Measurements from ENCODE around the gene CFAP65. TPM values are rescaled to one million over a fixed set of nuclear protein-coding genes. Genes with fewer than 3 reads are reported as not detected.

The CFAP65 gene
- total RNA-seq, 1 experiment from 2014 or later, result 0.34 TPM

- Histone ChIP-seq H3K27me3 (replicated peaks; ENCODE audit: control insufficient read depth, insufficient read depth, low read length) (peaks cover 11% of the 10 kb centered on the region), H3K4me3 (ENCODE audit: low read depth, low read length) (no peak overlapping the region), H3K9me3 (no peaks in the 10 kb centered on the region), H3K36me3 (ENCODE audit: control insufficient read depth, insufficient read depth, low read length) (no peaks in the 10 kb centered on the region), H3K4me1 (peaks cover 14% of the 10 kb centered on the region)
- H3K36me3 Mint-ChIP-seq (ENCODE audit: insufficient read depth, unreplicated experiment), result no peaks in the 10 kb centered on the region
- no peak overlapping the region for H3K4me3 Mint-ChIP-seq (ENCODE audit: unreplicated experiment)
- no TSS peak for BruUV-seq (replicated peaks)
- peaks cover 36% of the 10 kb centered on the region for H3K27me3 Mint-ChIP-seq (ENCODE audit: insufficient read depth, unreplicated experiment)
- peak in 1 of 2 experiments; percentile 28 for DNase-seq
- ChIA-PET POLR2A (no interaction called here), CTCF (interaction anchor here (0.9 kb wide), 2 partner anchors 25 to 136 kb away, joined by 3 to 5 read pairs; no protein-coding TSS in a partner anchor)
- TF ChIP-seq, protein P1, sequence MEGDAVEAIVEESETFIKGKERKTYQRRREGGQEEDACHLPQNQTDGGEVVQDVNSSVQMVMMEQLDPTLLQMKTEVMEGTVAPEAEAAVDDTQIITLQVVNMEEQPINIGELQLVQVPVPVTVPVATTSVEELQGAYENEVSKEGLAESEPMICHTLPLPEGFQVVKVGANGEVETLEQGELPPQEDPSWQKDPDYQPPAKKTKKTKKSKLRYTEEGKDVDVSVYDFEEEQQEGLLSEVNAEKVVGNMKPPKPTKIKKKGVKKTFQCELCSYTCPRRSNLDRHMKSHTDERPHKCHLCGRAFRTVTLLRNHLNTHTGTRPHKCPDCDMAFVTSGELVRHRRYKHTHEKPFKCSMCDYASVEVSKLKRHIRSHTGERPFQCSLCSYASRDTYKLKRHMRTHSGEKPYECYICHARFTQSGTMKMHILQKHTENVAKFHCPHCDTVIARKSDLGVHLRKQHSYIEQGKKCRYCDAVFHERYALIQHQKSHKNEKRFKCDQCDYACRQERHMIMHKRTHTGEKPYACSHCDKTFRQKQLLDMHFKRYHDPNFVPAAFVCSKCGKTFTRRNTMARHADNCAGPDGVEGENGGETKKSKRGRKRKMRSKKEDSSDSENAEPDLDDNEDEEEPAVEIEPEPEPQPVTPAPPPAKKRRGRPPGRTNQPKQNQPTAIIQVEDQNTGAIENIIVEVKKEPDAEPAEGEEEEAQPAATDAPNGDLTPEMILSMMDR (IDR thresholded peaks at IDR 0.05; ENCODE audit: insufficient read depth in 1 of 2, low read depth in 1 of 2, low read length in 1 of 2, severe bottlenecking in 1 of 2, unreplicated experiment in 1 of 2), result no peak
- intact Hi-C loops (cut with micrococcal nuclease; ENCODE audit: unreplicated experiment), result loop anchor here (5.0 kb wide), 1 partner anchor 44 kb away; no protein-coding TSS in a partner anchor
- H3K9me3 Mint-ChIP-seq (ENCODE audit: unreplicated experiment), result no peaks in the 10 kb centered on the region
- H3K4me1 Mint-ChIP-seq (ENCODE audit: low read depth, unreplicated experiment), result peaks cover 6% of the 10 kb centered on the region
- no peak overlapping the region for H3K27ac Mint-ChIP-seq (ENCODE audit: unreplicated experiment)
These were observed 57.9 kb downstream of the CFAP65 start for GRCh38 chr2:218983263-218983933.

DNA sequence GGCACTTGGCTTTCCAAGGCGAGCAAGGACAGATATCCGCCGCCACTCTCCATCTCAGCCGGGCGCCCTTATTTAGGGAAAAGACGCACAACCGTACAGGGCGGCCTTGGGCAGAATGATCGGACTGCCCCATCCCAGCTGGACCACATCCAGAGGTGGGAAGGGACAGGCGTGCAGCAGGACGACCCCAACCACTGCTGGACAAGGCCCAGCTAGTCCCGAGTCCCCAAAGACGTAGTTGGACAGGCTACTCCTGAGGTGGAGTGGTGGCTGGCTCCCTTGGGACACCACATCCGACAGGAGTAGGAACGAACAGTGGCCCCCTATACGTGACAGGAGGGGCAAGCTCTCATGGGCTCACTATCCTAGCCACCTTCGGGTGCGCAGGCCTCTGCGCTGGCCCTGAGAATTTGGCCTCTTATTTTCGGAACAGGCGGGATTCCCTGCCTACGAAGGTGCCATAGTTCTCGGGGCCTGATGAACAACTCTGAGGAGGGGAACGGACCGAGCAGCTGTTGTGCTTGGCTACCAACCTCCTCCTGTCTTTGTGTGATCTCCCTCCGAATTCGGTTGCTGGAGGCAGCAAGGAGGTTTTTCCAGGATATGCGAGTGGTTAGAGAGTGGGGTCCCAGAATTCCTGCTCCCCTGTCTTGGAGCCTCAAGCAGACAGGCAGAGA, 58.6 kb downstream of the CFAP65 start:
- Mint-ChIP-seq H3K27ac (ENCODE audit: unreplicated experiment) (no peak overlapping the region), H3K27me3 (ENCODE audit: insufficient read depth, unreplicated experiment) (peaks cover 36% of the 10 kb centered on the region), H3K4me1 (ENCODE audit: low read depth, unreplicated experiment) (peaks cover 6% of the 10 kb centered on the region), H3K4me3 (ENCODE audit: unreplicated experiment) (no peak overlapping the region), H3K9me3 (ENCODE audit: unreplicated experiment) (no peaks in the 10 kb centered on the region), H3K36me3 (ENCODE audit: insufficient read depth, unreplicated experiment) (no peaks in the 10 kb centered on the region)
- Histone ChIP-seq H3K4me1 (peaks cover 14% of the 10 kb centered on the region), H3K36me3 (ENCODE audit: control insufficient read depth, insufficient read depth, low read length) (no peaks in the 10 kb centered on the region), H3K4me3 (ENCODE audit: low read depth, low read length) (no peak overlapping the region), H3K9me3 (no peaks in the 10 kb centered on the region), H3K27me3 (replicated peaks; ENCODE audit: control insufficient read depth, insufficient read depth, low read length) (peaks cover 11% of the 10 kb centered on the region)
- intact Hi-C loops (cut with micrococcal nuclease; ENCODE audit: unreplicated experiment), result loop anchor here (5.0 kb wide), 1 partner anchor 45 kb away; no protein-coding TSS in a partner anchor
- peak in 1 of 2 experiments; percentile 27 for DNase-seq
- BruUV-seq (replicated peaks), result no TSS peak
- CTCF ChIA-PET, result interaction anchor here (0.9 kb wide), 1 partner anchor 135 kb away, joined by 3 read pairs; no protein-coding TSS in a partner anchor
- POLR2A ChIA-PET, result no interaction called here
- TF ChIP-seq, protein P1 (IDR thresholded peaks at IDR 0.05; ENCODE audit: insufficient read depth in 1 of 2, low read depth in 1 of 2, low read length in 1 of 2, severe bottlenecking in 1 of 2, unreplicated experiment in 1 of 2), result no peak

DNA sequence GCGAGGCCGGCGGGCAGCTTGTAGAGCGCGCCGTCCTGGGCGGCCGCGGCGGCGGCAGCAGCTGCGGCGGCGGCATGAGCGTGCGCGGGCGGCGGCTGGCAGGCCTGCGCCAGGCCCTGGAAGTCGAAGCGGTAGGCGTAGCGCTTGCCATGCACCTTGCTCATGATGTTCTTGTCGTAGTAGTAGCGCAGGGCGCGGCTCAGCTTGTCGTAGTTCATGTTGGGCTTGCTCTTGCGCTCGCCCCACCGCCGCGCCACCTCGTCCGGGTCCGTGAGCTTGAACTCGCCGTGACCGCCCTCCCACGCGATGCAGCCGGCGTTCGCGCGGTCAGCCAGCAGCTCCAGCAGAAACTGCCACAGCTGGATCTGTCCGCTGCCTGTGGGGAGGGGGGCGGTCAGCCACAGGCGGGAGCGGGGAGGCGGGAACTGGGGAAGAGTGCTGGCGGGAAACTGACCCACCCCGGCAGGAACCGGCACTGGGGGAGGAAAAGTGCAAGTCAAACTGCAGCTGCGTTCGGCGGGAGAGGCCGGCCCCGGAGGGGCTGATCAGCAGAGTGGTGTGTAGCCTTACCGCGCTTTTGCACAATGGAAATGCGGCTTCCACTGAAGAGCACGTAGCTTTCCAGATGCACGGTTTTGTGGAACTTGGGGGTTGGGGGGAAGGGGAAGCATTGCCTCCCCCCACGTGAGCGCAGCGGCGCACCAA, 59.3 kb downstream of the CFAP65 start:
- H3K4me3 Mint-ChIP-seq (ENCODE audit: unreplicated experiment), result peak overlapping the region; percentile 21
- TF ChIP-seq, protein P1 (IDR thresholded peaks at IDR 0.05; ENCODE audit: insufficient read depth in 1 of 2, low read depth in 1 of 2, low read length in 1 of 2, severe bottlenecking in 1 of 2, unreplicated experiment in 1 of 2), result no peak
- H3K27me3 ChIP-seq (replicated peaks; ENCODE audit: control insufficient read depth, insufficient read depth, low read length), result peaks cover 11% of the 10 kb centered on the region
- no peak overlapping the region for H3K27ac Mint-ChIP-seq (ENCODE audit: unreplicated experiment)
- no TSS peak for BruUV-seq (replicated peaks)
- no peaks in the 10 kb centered on the region for H3K36me3 ChIP-seq (ENCODE audit: control insufficient read depth, insufficient read depth, low read length)
- ChIA-PET POLR2A (no interaction called here), CTCF (interaction anchor here (0.6 to 2.5 kb wide), 5 partner anchors 16 to 89 kb away, joined by 3 to 39 read pairs (median 4); no protein-coding TSS in a partner anchor)
- peaks cover 36% of the 10 kb centered on the region for H3K27me3 Mint-ChIP-seq (ENCODE audit: insufficient read depth, unreplicated experiment)
- H3K9me3 Mint-ChIP-seq (ENCODE audit: unreplicated experiment), result no peaks in the 10 kb centered on the region
- intact Hi-C loops (cut with micrococcal nuclease; ENCODE audit: unreplicated experiment), result loop anchor here (2.0 to 5.0 kb wide), 2 partner anchors 19 to 45 kb away; no protein-coding TSS in a partner anchor
- peak in 1 of 2 experiments; percentile 34 for DNase-seq
- peak overlapping the region; percentile 26 for H3K4me3 ChIP-seq (ENCODE audit: low read depth, low read length)
- H3K4me1 ChIP-seq, result peaks cover 14% of the 10 kb centered on the region
- H3K9me3 ChIP-seq, result no peaks in the 10 kb centered on the region
- peaks cover 6% of the 10 kb centered on the region for H3K4me1 Mint-ChIP-seq (ENCODE audit: low read depth, unreplicated experiment)
- no peaks in the 10 kb centered on the region for H3K36me3 Mint-ChIP-seq (ENCODE audit: insufficient read depth, unreplicated experiment)
